ENCODE measurements around the gene RABAC1. TPM values are rescaled to one million over a fixed set of nuclear protein-coding genes. Genes with fewer than 3 reads are reported as not detected.

Gene RABAC1
- total RNA-seq, 1 experiment from 2014 or later, result 94.0 TPM

GRCh38 chr19:41941410-41942202 is 17.5 kb downstream of the RABAC1 start:
- no peak overlapping the region for H2BK120ac ChIP-seq (ENCODE audit: low read depth, low read length, poor library complexity, severe bottlenecking)
- no peaks in the 10 kb centered on the region for H3K4me1 ChIP-seq (ENCODE audit: insufficient read depth, low read length)
- H3K23me2 ChIP-seq (ENCODE audit: insufficient read length, low read depth, low read length, poor library complexity, severe bottlenecking), result peaks cover 4% of the 10 kb centered on the region
- H3K18ac ChIP-seq (ENCODE audit: insufficient read length, low read depth, low read length), result no peak overlapping the region
- no peaks in the 10 kb centered on the region for H3K9me3 ChIP-seq (ENCODE audit: control insufficient read depth, low read depth, low read length)
- H3K14ac ChIP-seq (ENCODE audit: insufficient read depth, low read length), result no peak overlapping the region
- no peak overlapping the region for H3K23ac ChIP-seq (ENCODE audit: insufficient read length, low read depth, low read length)
- H4K5ac ChIP-seq (ENCODE audit: insufficient read length, low read depth, low read length), result no peak overlapping the region
- no peak overlapping the region for H2BK15ac ChIP-seq (ENCODE audit: low read depth, low read length)
- DNase-seq, result no peak
- H4K20me1 ChIP-seq (ENCODE audit: control insufficient read depth, insufficient read depth, insufficient read length), result no peaks in the 10 kb centered on the region
- H2BK20ac ChIP-seq (ENCODE audit: low read depth, low read length, poor library complexity, severe bottlenecking), result no peak overlapping the region
- H2BK12ac ChIP-seq (ENCODE audit: insufficient read length, low read depth, low read length), result no peak overlapping the region
- no peak overlapping the region for H3K56ac ChIP-seq (ENCODE audit: insufficient read length, low read depth, low read length)
- no peak overlapping the region for H3K9ac ChIP-seq (ENCODE audit: extremely low read depth, insufficient read length, low read length)
- H3K27me3 ChIP-seq (ENCODE audit: insufficient read depth, low read length), result peaks cover 11% of the 10 kb centered on the region; the same call in 1 of the 2 replicates
- peaks cover 2 to 10% of the 10 kb centered on the region in 2 experiments; a peak in 2 of 4 replicates for H3K4me1 Mint-ChIP-seq
- TF ChIP-seq CTCF (conservative IDR thresholded peaks at IDR 0.05), result no peak
- no peaks in the 10 kb centered on the region for H3K79me1 ChIP-seq (ENCODE audit: insufficient read depth, low read depth, low read length, poor library complexity, severe bottlenecking)
- no peak overlapping the region for H3K27ac ChIP-seq (ENCODE audit: insufficient read length, low read depth, low read length)
- no peak overlapping the region for H4K8ac ChIP-seq (replicated peaks; ENCODE audit: insufficient read length, low read depth, low read length)
- H3K79me2 ChIP-seq (ENCODE audit: insufficient read depth, low read length), result no peaks in the 10 kb centered on the region
- peaks cover 0 to 3% of the 10 kb centered on the region in 2 experiments; a peak in 2 of 5 replicates for H3K9me3 Mint-ChIP-seq
- H3K4me3 Mint-ChIP-seq, result peak overlapping the region; percentile 47 to 70
- H3K36me3 Mint-ChIP-seq (ENCODE audit: insufficient read depth in 1 of 3, low read depth in 3 of 3), result no peaks in the 10 kb centered on the region; a peak in 1 of 7 replicates
- H3K27ac Mint-ChIP-seq, result no peak overlapping the region; a peak in 1 of 7 replicates
- no peak overlapping the region for H4K91ac ChIP-seq (ENCODE audit: insufficient read length, low read depth, low read length)
- no peak overlapping the region for H2BK5ac ChIP-seq (ENCODE audit: insufficient read length, low read length)
- peaks cover 58% of the 10 kb centered on the region for H3K27me3 Mint-ChIP-seq (ENCODE audit: low read depth)
- H3K4me2 ChIP-seq (ENCODE audit: insufficient read depth, insufficient read length, low read length), result no peak overlapping the region
- H2AFZ ChIP-seq (ENCODE audit: low read length), result no peak overlapping the region
- H3T11ph ChIP-seq (ENCODE audit: low read length), result no peak overlapping the region
- WGBS (ENCODE audit: extremely low coverage, insufficient read length, low lambda C conversion rate), result no CpG with 5 or more reads among the region's 9 CpGs
- H2AK5ac ChIP-seq (ENCODE audit: insufficient read length, low read length), result no peak overlapping the region
- no peak overlapping the region for H3K4ac ChIP-seq (ENCODE audit: low read depth, low read length)
